Fibroblast of lung (primary cell): ENCODE results near the gene TM9SF4.

Source experiments
- CTCF ChIP-seq, 2 donors: IDR thresholded peaks in 1 of 2; conservative IDR thresholded peaks in 1 of 2; 1 replicate in 1 of 2; 2 replicates in 1 of 2; pipeline ENCODE4 v1.5.1; 2011 to 2012; ENCODE audit warnings: low read length in 2 of 2, control low read depth in 1 of 2, inconsistent platforms in 1 of 2, low read depth in 1 of 2, mild to moderate bottlenecking in 1 of 2
- EZH2 ChIP-seq: IDR thresholded peaks from 2 replicates; pipeline ENCODE4 v1.5.1; 2012; ENCODE audit warnings: low read length, control low read depth, mild to moderate bottlenecking; ENCODE audit errors: missing control alignments

- TF ChIP-seq CTCF (conservative IDR thresholded peaks at IDR 0.05 in 1 of 2, IDR thresholded peaks at IDR 0.05 in 1 of 2; ENCODE audit: low read depth in 1 of 2, low read length in 2 of 2) (no peak), EZH2 (no peak)
These were observed 44.3 kb downstream of the TM9SF4 start for GRCh38 chr20:32153771-32154170.
